PFSK-1 (cell line): ENCODE results near the gene ZNF628.

Experiments used
- POLR2AphosphoS5 ChIP-seq: IDR thresholded peaks from 2 replicates; pipeline ENCODE4 v1.6.1; 2012; ENCODE audit warnings: low read depth, mild to moderate bottlenecking, control low read depth, low read length, moderate library complexity
- TF ChIP-seq, protein P1 (sequence below), 2 experiments: IDR thresholded peaks; 2 replicates each; pipeline versions ENCODE4 v1.6.1 to v1.8.0; 2011 to 2012; ENCODE audit warnings: low read depth in 2 of 2, low read length in 2 of 2, control low read depth in 1 of 2, inconsistent platforms in 1 of 2, mild to moderate bottlenecking in 1 of 2, moderate library complexity in 1 of 2; ENCODE audit not compliant: insufficient read depth in 1 of 2

DNA sequence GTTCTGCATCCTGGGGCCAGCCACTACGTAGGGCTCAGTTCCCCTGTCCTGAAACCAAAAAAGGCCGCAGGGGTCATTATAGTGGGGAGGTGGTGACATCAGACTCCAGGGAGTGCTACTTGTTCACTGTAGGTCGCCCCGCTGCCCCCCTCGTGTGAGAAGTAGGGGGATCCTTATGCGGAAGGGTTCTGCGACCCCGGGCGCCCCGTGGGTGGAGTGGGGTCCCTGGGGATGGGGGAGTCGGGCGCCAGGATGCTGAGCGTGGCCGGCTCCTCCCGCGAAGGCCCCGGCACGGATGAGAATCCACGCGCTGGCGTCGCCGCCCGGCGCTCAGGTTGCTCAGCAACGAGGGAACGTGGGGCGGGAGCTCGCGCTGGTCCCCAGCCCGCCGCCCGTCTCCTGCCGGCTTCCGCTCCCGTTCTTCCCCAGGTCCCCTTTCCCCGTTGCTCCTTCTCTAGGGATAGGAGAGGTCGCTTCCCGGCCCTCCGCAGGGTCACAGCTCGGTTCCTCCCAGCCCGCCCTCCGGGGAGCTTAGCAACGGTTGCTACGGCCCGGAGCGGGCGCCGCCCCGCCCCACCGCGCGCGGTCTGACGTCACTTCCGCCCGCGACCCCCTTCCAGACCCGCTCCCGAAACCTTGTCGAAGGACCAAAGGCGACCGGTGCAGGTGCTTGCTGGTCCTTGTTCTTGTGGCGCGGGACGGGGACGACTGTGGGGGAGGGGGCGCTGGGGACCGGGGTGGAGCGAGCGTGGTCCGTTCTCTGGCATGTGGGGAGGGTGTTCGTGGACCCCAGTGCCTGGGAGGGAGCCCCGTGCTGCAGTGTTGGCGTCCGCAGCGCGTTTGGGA lies 8.4 kb downstream of the ZNF628 start, which contains the start of gene NAT14:
- TF ChIP-seq, protein P1, sequence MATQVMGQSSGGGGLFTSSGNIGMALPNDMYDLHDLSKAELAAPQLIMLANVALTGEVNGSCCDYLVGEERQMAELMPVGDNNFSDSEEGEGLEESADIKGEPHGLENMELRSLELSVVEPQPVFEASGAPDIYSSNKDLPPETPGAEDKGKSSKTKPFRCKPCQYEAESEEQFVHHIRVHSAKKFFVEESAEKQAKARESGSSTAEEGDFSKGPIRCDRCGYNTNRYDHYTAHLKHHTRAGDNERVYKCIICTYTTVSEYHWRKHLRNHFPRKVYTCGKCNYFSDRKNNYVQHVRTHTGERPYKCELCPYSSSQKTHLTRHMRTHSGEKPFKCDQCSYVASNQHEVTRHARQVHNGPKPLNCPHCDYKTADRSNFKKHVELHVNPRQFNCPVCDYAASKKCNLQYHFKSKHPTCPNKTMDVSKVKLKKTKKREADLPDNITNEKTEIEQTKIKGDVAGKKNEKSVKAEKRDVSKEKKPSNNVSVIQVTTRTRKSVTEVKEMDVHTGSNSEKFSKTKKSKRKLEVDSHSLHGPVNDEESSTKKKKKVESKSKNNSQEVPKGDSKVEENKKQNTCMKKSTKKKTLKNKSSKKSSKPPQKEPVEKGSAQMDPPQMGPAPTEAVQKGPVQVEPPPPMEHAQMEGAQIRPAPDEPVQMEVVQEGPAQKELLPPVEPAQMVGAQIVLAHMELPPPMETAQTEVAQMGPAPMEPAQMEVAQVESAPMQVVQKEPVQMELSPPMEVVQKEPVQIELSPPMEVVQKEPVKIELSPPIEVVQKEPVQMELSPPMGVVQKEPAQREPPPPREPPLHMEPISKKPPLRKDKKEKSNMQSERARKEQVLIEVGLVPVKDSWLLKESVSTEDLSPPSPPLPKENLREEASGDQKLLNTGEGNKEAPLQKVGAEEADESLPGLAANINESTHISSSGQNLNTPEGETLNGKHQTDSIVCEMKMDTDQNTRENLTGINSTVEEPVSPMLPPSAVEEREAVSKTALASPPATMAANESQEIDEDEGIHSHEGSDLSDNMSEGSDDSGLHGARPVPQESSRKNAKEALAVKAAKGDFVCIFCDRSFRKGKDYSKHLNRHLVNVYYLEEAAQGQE (IDR thresholded peaks at IDR 0.05; ENCODE audit: insufficient read depth in 1 of 2, low read depth in 2 of 2, low read length in 2 of 2) = no peak
- TF ChIP-seq POLR2AphosphoS5 = no peak
